ENCODE measurements around the gene CACNA2D2. TPM values are rescaled to one million over a fixed set of nuclear protein-coding genes. Genes with fewer than 3 reads are reported as not detected.
A peak's percentile ranks its signal among the peaks of the same experiment; 100 is the strongest.

The CACNA2D2 gene
- total RNA-seq, 1 donor from 2014 or later, result 0.55 TPM

- DNase-seq (ENCODE audit: low read depth), result no peak
Observed at GRCh38 chr3:50371133-50371685, 132.2 kb downstream of the CACNA2D2 start.

GRCh38 chr3:50370594-50370993, 132.8 kb downstream of the CACNA2D2 start:
- no peak for DNase-seq (ENCODE audit: low read depth)

- no peak for DNase-seq (ENCODE audit: low read depth)
Observed at GRCh38 chr3:50369012-50369670, 134.3 kb downstream of the CACNA2D2 start.

GRCh38 chr3:50365842-50366220, 137.6 kb downstream of the CACNA2D2 start:
- no peak for DNase-seq (ENCODE audit: low read depth)

GRCh38 chr3:50365080-50365841, 138.2 kb downstream of the CACNA2D2 start:
- peak; percentile 54 for DNase-seq (ENCODE audit: low read depth)

GRCh38 chr3:50364573-50365079, 138.8 kb downstream of the CACNA2D2 start:
- no peak for DNase-seq (ENCODE audit: low read depth)

GRCh38 chr3:50359760-50360110, 143.7 kb downstream of the CACNA2D2 start:
- DNase-seq (ENCODE audit: low read depth), result no peak

GRCh38 chr3:50358911-50359759, 144.3 kb downstream of the CACNA2D2 start, which contains the start of gene TMEM115:
Gene TMEM115 (minus strand): TSS chr3:50359521. CDS start chr3:50359063, 458 bp downstream.
- peak; percentile 99 for DNase-seq (ENCODE audit: low read depth)

- DNase-seq (ENCODE audit: low read depth), result no peak
Observed at GRCh38 chr3:50358355-50358910, 145.0 kb downstream of the CACNA2D2 start.

- no peak for DNase-seq (ENCODE audit: low read depth)
Observed at GRCh38 chr3:50357481-50357880, 146.0 kb downstream of the CACNA2D2 start.

GRCh38 chr3:50356553-50356952, 146.9 kb downstream of the CACNA2D2 start:
- DNase-seq (ENCODE audit: low read depth), result peak; percentile 33

- no peak for DNase-seq (ENCODE audit: low read depth)
Observed at GRCh38 chr3:50355829-50356552, 147.4 kb downstream of the CACNA2D2 start.

- no peak for DNase-seq (ENCODE audit: low read depth)
Observed at GRCh38 chr3:50354850-50355249, 148.6 kb downstream of the CACNA2D2 start.

GRCh38 chr3:50354186-50354764, 149.2 kb downstream of the CACNA2D2 start:
- no peak for DNase-seq (ENCODE audit: low read depth)

- DNase-seq (ENCODE audit: low read depth), result no peak
Observed at GRCh38 chr3:50353245-50354004, 150.0 kb downstream of the CACNA2D2 start.

- peak; percentile 58 for DNase-seq (ENCODE audit: low read depth)
Observed at GRCh38 chr3:50352781-50353180, 150.7 kb downstream of the CACNA2D2 start.

GRCh38 chr3:50351323-50351697, 152.1 kb downstream of the CACNA2D2 start:
- no peak for DNase-seq (ENCODE audit: low read depth)

GRCh38 chr3:50350527-50351322, 152.7 kb downstream of the CACNA2D2 start, which contains the start of the genes CYB561D2 and NPRL2:
Gene CYB561D2 (plus strand): TSS chr3:50350862. CDS start chr3:50351434, 572 bp downstream.
Gene NPRL2 (minus strand): TSS chr3:50350775. CDS start chr3:50350652, 123 bp downstream.
- peak; percentile 87 for DNase-seq (ENCODE audit: low read depth)

- DNase-seq (ENCODE audit: low read depth), result no peak
Observed at GRCh38 chr3:50350213-50350526, 153.3 kb downstream of the CACNA2D2 start.
